ENCODE data around the gene ZNF766. TPM values are rescaled to one million over a fixed set of nuclear protein-coding genes. Genes with fewer than 3 reads are reported as not detected.
"Not testable (repeated sequence)": the region's sequence is repeated elsewhere in the genome, so short reads cannot be mapped to it uniquely, and the experiment has no call there.

The ZNF766 gene
- total RNA-seq, 1 experiment from 2014 or later = 13.9 TPM

DNA sequence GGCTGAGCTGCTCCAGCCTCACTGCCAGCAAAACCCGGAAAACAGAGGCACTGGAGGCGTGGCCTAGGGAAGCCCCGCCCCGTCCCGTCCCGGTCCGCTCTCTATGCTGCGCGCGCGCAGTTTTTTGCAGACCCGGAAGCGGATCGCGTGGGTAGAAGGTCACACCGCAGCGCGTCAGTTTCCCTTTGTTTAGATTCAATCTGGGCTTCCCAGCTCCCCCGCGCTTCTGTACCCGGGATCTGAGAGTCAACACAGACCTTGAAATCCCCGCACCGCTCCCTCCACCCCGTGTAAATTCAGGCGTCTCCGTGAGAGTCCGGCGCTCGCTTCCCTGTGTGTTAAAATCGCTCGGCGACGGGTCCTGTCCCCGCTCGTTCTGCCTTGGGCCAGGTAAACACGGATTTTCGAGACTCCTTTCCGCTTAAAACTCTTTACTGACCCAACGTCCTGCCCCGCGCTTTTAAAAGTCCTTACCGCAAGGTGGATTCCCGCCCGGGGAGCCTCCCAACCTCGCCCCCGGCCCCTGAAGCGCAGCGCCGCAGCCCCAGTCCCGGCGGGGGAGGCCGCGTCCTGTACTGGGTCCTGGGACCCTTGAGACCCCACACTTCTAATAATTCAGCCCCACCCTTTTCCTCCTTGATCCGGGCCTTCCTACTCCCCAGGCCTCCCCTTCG, 66.9 kb downstream of the ZNF766 start, which contains the start of gene ZNF610:
Gene ZNF610 (plus strand): TSS at position 127 of the 674 bp plus-strand sequence. CDS start 12,930 bp downstream, outside the sequence.
- DNase-seq (ENCODE audit: low read depth, low spot score) = no peak
- BruUV-seq (replicated peaks) = no TSS peak
- POLR2A ChIA-PET = no interaction called here

DNA sequence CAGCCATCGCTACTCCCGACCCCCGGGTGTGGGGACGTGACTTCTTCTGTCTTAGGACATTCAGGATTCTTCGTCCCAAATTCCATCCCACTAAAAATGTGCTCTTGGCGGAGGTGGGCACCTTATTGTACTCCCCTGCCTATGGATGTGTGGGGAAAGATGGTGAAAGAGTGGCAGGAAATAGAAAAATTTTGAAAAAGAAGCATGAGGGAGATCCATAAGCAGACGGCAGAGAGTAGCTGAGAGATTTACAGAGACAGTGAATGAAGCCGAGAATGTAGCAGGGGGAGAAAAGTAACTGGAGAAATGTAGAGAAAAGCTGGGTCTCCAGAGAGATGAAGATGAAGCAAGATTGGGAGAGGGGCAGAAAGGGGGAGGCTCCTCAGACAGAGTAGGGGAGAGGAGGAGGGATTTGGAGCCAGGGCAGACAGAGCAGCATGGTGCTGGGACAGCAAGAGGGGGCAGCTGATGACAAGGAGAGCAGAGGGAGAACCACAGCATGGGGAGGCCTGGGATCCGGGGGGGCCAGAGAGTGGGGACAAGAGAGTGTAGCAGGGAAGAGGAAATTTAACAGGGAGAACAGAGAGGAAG, 67.5 kb downstream of the ZNF766 start:
- no peak overlapping the region for H3K27ac ChIP-seq (ENCODE audit: low read length)
- BruUV-seq (replicated peaks) = no TSS peak
- intact Hi-C loops (cut with micrococcal nuclease; ENCODE audit: unreplicated experiment) = no loop called here
- no peaks in the 10 kb centered on the region for H3K36me3 ChIP-seq (ENCODE audit: control insufficient read depth, insufficient read depth, low read length)
- TF ChIP-seq, protein P1, sequence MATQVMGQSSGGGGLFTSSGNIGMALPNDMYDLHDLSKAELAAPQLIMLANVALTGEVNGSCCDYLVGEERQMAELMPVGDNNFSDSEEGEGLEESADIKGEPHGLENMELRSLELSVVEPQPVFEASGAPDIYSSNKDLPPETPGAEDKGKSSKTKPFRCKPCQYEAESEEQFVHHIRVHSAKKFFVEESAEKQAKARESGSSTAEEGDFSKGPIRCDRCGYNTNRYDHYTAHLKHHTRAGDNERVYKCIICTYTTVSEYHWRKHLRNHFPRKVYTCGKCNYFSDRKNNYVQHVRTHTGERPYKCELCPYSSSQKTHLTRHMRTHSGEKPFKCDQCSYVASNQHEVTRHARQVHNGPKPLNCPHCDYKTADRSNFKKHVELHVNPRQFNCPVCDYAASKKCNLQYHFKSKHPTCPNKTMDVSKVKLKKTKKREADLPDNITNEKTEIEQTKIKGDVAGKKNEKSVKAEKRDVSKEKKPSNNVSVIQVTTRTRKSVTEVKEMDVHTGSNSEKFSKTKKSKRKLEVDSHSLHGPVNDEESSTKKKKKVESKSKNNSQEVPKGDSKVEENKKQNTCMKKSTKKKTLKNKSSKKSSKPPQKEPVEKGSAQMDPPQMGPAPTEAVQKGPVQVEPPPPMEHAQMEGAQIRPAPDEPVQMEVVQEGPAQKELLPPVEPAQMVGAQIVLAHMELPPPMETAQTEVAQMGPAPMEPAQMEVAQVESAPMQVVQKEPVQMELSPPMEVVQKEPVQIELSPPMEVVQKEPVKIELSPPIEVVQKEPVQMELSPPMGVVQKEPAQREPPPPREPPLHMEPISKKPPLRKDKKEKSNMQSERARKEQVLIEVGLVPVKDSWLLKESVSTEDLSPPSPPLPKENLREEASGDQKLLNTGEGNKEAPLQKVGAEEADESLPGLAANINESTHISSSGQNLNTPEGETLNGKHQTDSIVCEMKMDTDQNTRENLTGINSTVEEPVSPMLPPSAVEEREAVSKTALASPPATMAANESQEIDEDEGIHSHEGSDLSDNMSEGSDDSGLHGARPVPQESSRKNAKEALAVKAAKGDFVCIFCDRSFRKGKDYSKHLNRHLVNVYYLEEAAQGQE (IDR thresholded peaks at IDR 0.05; ENCODE audit: insufficient read depth in 1 of 2, low read depth in 2 of 2, low read length in 1 of 2) = no peak
- TF ChIP-seq SIN3A (IDR thresholded peaks at IDR 0.05; ENCODE audit: borderline replicate concordance, insufficient read depth, low read depth, low read length) (no peak), POLR2AphosphoS5 (IDR thresholded peaks at IDR 0.05; ENCODE audit: low read depth, low read length) (no peak), TCF7L2 (IDR thresholded peaks at IDR 0.05; ENCODE audit: low read depth, low read length) (no peak)
- TF ChIP-seq, protein P2, sequence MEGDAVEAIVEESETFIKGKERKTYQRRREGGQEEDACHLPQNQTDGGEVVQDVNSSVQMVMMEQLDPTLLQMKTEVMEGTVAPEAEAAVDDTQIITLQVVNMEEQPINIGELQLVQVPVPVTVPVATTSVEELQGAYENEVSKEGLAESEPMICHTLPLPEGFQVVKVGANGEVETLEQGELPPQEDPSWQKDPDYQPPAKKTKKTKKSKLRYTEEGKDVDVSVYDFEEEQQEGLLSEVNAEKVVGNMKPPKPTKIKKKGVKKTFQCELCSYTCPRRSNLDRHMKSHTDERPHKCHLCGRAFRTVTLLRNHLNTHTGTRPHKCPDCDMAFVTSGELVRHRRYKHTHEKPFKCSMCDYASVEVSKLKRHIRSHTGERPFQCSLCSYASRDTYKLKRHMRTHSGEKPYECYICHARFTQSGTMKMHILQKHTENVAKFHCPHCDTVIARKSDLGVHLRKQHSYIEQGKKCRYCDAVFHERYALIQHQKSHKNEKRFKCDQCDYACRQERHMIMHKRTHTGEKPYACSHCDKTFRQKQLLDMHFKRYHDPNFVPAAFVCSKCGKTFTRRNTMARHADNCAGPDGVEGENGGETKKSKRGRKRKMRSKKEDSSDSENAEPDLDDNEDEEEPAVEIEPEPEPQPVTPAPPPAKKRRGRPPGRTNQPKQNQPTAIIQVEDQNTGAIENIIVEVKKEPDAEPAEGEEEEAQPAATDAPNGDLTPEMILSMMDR (IDR thresholded peaks at IDR 0.05) = no peak
- POLR2A ChIA-PET = no interaction called here
- ATAC-seq (no peak), DNase-seq (ENCODE audit: low read depth, low spot score) (no peak)
- in situ Hi-C loops (cut with HindIII; ENCODE audit: low pct_unique_long_range_greater_than_20kb, low sequenced_read_pairs) = no loop called here
- H3K27me3 ChIP-seq (ENCODE audit: control insufficient read depth, insufficient read depth, low read length) = no peaks in the 10 kb centered on the region
- CTCF ChIA-PET = interaction anchor here (0.6 kb wide), 1 partner anchor 81 kb away, joined by 12 read pairs; no protein-coding TSS in a partner anchor
- H3K4me3 ChIP-seq (ENCODE audit: low read depth in 2 of 2, low read length in 2 of 2) = peak overlapping the region in 1 of 2 experiments; percentile 39; a peak in 1 of 4 replicates
- H3K4me1 ChIP-seq (ENCODE audit: control insufficient read depth, insufficient read depth, low read length) = no peaks in the 10 kb centered on the region
- H3K9me3 ChIP-seq (ENCODE audit: control insufficient read depth, insufficient read depth, low read depth, low read length) = peaks cover 6% of the 10 kb centered on the region; the same call in 1 of the 2 replicates

More for the DNA sequence above, 66.9 kb downstream of the ZNF766 start, which contains the start of gene ZNF610:
- in situ Hi-C loops (cut with HindIII; ENCODE audit: low pct_unique_long_range_greater_than_20kb, low sequenced_read_pairs) = no loop called here
- CTCF ChIA-PET = interaction anchor here (0.6 kb wide), 1 partner anchor 80 kb away, joined by 12 read pairs; no protein-coding TSS in a partner anchor
- Histone ChIP-seq H3K27ac (ENCODE audit: low read length) (no peak within 1 kb of the TSS), H3K4me1 (ENCODE audit: control insufficient read depth, insufficient read depth, low read length) (no peaks in the 10 kb centered on the region), H3K9me3 (ENCODE audit: control insufficient read depth, insufficient read depth, low read depth, low read length) (peaks cover 7% of the 10 kb centered on the region; the same call in 1 of the 2 replicates), H3K4me3 (ENCODE audit: low read depth in 2 of 2, low read length in 2 of 2) (peak within 1 kb of the TSS in 1 of 2 experiments; percentile 39; a peak in 1 of 4 replicates), H3K36me3 (ENCODE audit: control insufficient read depth, insufficient read depth, low read length) (no peaks in the 10 kb centered on the region), H3K27me3 (ENCODE audit: control insufficient read depth, insufficient read depth, low read length) (no peaks in the 10 kb centered on the region)
- intact Hi-C loops (cut with micrococcal nuclease; ENCODE audit: unreplicated experiment) = no loop called here
- no peak for ATAC-seq
- TF ChIP-seq POLR2AphosphoS5 (IDR thresholded peaks at IDR 0.05; ENCODE audit: low read depth, low read length) (no peak), SIN3A (IDR thresholded peaks at IDR 0.05; ENCODE audit: borderline replicate concordance, insufficient read depth, low read depth, low read length) (no peak)
- TF ChIP-seq, protein P2 (IDR thresholded peaks at IDR 0.05) = no peak
- TF ChIP-seq, protein P1 (IDR thresholded peaks at IDR 0.05; ENCODE audit: insufficient read depth in 1 of 2, low read depth in 2 of 2, low read length in 1 of 2) = no peak

DNA sequence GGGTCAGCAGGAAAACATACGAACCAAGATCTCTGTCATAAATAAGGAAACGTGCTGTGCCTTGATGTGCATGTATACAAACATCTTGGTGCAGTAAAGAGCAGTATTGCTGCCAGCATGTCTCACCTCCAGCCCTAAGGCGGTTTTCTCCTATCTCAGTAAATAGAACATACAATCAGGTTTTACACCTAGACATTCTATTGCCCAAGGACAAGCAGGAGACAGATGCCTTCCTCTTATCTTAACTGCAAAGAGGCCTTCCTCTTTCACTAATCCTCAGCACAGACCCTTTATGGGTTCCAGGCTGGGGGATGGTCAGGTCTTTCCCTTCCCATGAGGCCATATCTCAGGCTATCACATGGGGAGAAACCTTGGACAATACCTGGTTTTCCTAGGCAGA, 69.6 kb downstream of the ZNF766 start:
- BruUV-seq (replicated peaks); ATAC-seq; H3K4me3 ChIP-seq (ENCODE audit: low read depth in 2 of 2, low read length in 2 of 2); H3K27ac ChIP-seq (ENCODE audit: low read length); DNase-seq (ENCODE audit: low read depth, low spot score); CTCF ChIA-PET; H3K4me1 ChIP-seq (ENCODE audit: control insufficient read depth, insufficient read depth, low read length); in situ Hi-C loops (cut with HindIII; ENCODE audit: low pct_unique_long_range_greater_than_20kb, low sequenced_read_pairs); H3K9me3 ChIP-seq (ENCODE audit: control insufficient read depth, insufficient read depth, low read depth, low read length); H3K36me3 ChIP-seq (ENCODE audit: control insufficient read depth, insufficient read depth, low read length); intact Hi-C loops (cut with micrococcal nuclease; ENCODE audit: unreplicated experiment); H3K27me3 ChIP-seq (ENCODE audit: control insufficient read depth, insufficient read depth, low read length); POLR2A ChIA-PET: not testable (repeated sequence)
